Kidney (tissue), 14 donors: Measurements from ENCODE around the gene MBD4. TPM values are rescaled to one million over a fixed set of nuclear protein-coding genes. Genes with fewer than 3 reads are reported as not detected.
"Not testable (repeated sequence)": the region's sequence is repeated elsewhere in the genome, so short reads cannot be mapped to it uniquely, and the experiment has no call there.

Experiments
- DNase-seq, 5 donors: peaks; one replicate each; pipeline ENCODE4 v3.0.0-alpha.2; 2013 to 2020
- FAIRE-seq: peaks from 2 replicates; lab custom pipeline; 2012; peaks lifted over from hg19 to GRCh38; lab: Jason Lieb, UNC
- H3K27ac ChIP-seq, 2 donors: one replicate each; pipeline ENCODE4 v1.7.0; 2013; ENCODE audit warnings: low read depth in 2 of 2, low read length in 2 of 2, inconsistent platforms in 1 of 2
- H3K27me3 ChIP-seq: one replicate; pipeline ENCODE4 v1.7.1; 2013; ENCODE audit warnings: low read length, inconsistent platforms; ENCODE audit not compliant: control insufficient read depth, insufficient read depth
- H3K36me3 ChIP-seq, 3 donors: one replicate each; pipeline versions ENCODE4 v1.7.0 to v1.7.1; 2013; ENCODE audit warnings: low read length in 3 of 3, control low read depth in 1 of 3, inconsistent platforms in 1 of 3; ENCODE audit not compliant: insufficient read depth in 3 of 3, control insufficient read depth in 2 of 3
- H3K4me1 ChIP-seq, 3 donors: one replicate each; pipeline versions ENCODE4 v1.7.0 to v1.7.1; 2013; ENCODE audit warnings: low read length in 3 of 3, inconsistent platforms in 1 of 3, low read depth in 1 of 3; ENCODE audit not compliant: control insufficient read depth in 2 of 3, insufficient read depth in 2 of 3
- H3K4me3 ChIP-seq, 3 donors: one replicate each; pipeline versions ENCODE4 v1.7.0 to v1.8.1; 2013; ENCODE audit warnings: low read length in 3 of 3, control low read depth in 1 of 3, inconsistent platforms in 1 of 3
- H3K9ac ChIP-seq, 3 donors: one replicate each; pipeline versions ENCODE4 v1.7.0 to v1.7.1; 2013; ENCODE audit warnings: low read length in 3 of 3, control low read depth in 1 of 3, inconsistent platforms in 1 of 3
- H3K9me3 ChIP-seq, 3 donors: one replicate each; pipeline versions ENCODE4 v1.7.0 to v1.7.1; 2013; ENCODE audit warnings: low read length in 3 of 3, control low read depth in 1 of 3, inconsistent platforms in 1 of 3; ENCODE audit not compliant: control insufficient read depth in 2 of 3, insufficient read depth in 1 of 3
- intact Hi-C: fragments of 100-400 bp; cut with DNase I; formaldehyde crosslinking; loops from one replicate; pipeline ENCODE4 v1.11.1; 2022
- polyA plus RNA-seq: library from polyadenylated mRNA; stranded (reverse); fragments of 350-450 nt; fragmentation: Illumina TruSeq; extraction: RNeasy Lipid Tissue Mini Kit (QIAGEN cat#74804); gene quantifications from one replicate; pipeline ENCODE4 v1.2.3, GENCODE V29; 2014; ENCODE audit warnings: low read depth, low replicate concordance; ENCODE audit not compliant: insufficient read depth
- total RNA-seq: library from RNA; stranded (reverse); fragmentation: NEBNext Ultra II Directional; extraction: Animal tissue kit (Norgen Biotek cat#: 25700); gene quantifications from one replicate; pipeline ENCODE4 v1.2.1, GENCODE V29; 2021
- TF ChIP-seq, protein P1 (sequence below): IDR thresholded peaks from 3 replicates; pipeline ENCODE4 v1.5.1; 2012; ENCODE audit warnings: mild to moderate bottlenecking, moderate library complexity, borderline replicate concordance; ENCODE audit not compliant: insufficient read depth; ENCODE audit errors: extremely low read depth
- donor health status: control.
- donor health status: control.
- donor health status: control.
- donor health status: control.
- donor health status: control.
- donor health status: DM: yes; HTN: yes; CAD: no.
- donor health status: Normal renal cell carcinoma (clear cell type).

Gene MBD4
- total and polyA plus RNA-seq, 2 donors from 2014 or later: 25.4 to 35.1 TPM

DNA sequence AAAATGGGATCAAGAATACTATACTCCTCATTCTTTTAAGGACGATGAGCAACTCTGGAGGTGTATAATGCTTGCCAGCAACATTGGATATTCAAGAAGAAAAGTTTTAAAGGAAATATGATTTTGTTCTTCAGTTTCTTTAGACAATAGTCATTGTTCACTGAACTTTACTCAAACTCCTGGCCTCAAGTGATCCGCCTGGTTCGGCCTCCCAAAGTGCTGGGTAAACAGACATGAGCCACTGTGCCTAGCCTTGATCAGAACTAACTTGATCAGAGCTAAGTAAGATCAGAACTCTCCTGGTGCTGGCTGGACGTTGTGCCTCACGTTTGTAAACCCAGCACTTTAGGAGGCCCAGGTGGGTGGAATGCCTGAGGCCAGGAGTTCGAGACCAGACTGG, 23.9 kb downstream of the MBD4 start:
- intact Hi-C loops: no loop called here
- FAIRE-seq: no peak
- TF ChIP-seq, protein P1, sequence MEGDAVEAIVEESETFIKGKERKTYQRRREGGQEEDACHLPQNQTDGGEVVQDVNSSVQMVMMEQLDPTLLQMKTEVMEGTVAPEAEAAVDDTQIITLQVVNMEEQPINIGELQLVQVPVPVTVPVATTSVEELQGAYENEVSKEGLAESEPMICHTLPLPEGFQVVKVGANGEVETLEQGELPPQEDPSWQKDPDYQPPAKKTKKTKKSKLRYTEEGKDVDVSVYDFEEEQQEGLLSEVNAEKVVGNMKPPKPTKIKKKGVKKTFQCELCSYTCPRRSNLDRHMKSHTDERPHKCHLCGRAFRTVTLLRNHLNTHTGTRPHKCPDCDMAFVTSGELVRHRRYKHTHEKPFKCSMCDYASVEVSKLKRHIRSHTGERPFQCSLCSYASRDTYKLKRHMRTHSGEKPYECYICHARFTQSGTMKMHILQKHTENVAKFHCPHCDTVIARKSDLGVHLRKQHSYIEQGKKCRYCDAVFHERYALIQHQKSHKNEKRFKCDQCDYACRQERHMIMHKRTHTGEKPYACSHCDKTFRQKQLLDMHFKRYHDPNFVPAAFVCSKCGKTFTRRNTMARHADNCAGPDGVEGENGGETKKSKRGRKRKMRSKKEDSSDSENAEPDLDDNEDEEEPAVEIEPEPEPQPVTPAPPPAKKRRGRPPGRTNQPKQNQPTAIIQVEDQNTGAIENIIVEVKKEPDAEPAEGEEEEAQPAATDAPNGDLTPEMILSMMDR: no peak

DNA sequence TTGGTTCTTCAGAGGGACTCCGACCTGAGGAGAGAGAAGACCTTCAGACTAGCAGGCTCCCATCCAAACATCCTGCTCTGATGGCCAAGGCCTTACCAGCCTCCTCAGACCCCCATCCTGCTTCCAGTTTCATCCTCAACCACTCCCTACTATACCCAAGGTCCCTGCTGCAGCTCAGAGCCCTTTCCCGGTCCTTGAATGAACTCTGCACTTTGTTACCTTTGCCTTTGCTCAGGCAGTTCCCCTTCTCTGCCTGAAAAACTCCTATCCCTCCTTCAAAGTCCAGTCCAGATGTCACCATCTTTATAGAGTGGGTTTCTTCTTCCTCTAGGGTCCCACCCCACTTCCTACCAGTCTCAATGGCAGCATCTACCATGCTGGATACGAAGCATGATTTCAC, 24.4 kb downstream of the MBD4 start:
- DNase-seq: peak in 1 of 5 donors; percentile 13
- Histone ChIP-seq H3K27me3 (no peaks in the 10 kb centered on the region), H3K36me3 (no peaks in the 10 kb centered on the region), H3K4me1 (peaks cover 0 to 11% (median 10%) of the 10 kb centered on the region in 3 donors), H3K9me3 (no peaks in the 10 kb centered on the region), H3K4me3 (no peak overlapping the region), H3K9ac (no peak overlapping the region), H3K27ac (no peak overlapping the region)
- intact Hi-C loops: no loop called here
- no peak for FAIRE-seq
- TF ChIP-seq, protein P1: no peak

More for the DNA sequence above, 23.9 kb downstream of the MBD4 start:
- H3K9me3 ChIP-seq: no peaks in the 10 kb centered on the region
- peaks cover 0 to 11% (median 10%) of the 10 kb centered on the region in 3 donors for H3K4me1 ChIP-seq
- no peaks in the 10 kb centered on the region for H3K36me3 ChIP-seq
- no peak overlapping the region for H3K9ac ChIP-seq
- no peaks in the 10 kb centered on the region for H3K27me3 ChIP-seq
- peak in 1 of 5 donors; percentile 13 for DNase-seq
- no peak overlapping the region for H3K27ac ChIP-seq
- no peak overlapping the region for H3K4me3 ChIP-seq

DNA sequence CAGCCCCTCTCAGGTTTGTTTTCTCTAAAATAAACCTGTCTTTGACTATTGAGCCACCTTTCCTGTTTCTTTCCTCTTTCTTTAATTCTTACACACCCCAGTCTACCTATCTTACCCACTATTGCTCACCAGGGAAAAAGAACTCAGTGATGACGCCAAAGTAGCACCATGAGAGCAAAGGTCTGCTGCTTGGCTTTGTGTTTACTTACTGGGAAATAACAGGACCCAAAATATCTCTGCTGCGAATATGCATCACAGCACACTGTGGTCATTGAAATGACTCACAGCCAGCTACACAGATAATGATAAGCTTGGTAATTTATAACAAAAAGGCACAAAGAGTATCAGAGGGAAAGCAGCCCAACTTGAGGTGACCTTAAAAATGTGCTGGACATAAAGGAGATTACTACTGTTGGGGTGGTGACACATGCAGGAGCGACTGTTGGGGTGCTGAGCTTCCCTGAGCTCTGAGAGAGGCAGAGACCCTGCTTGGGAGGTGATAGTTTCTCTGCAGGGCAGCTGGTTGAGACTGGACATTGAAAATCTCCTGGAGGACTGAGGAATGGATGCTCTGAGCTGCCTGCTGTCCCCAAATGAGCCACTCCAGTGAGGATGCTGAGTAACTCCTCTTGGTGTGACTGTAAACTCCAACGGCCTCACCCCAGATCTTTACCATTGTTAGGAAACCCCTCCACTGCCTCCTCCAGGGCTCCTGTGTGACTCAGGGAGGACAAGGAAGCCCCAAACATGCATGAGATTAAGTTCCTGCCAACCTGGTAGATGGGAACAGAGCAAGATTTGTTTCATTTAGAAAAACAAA, 25.9 kb downstream of the MBD4 start:
- Histone ChIP-seq H3K27me3 (no peaks in the 10 kb centered on the region), H3K9ac (no peak overlapping the region), H3K4me3 (no peak overlapping the region), H3K4me1 (peaks cover 0 to 11% (median 10%) of the 10 kb centered on the region in 3 donors), H3K9me3 (no peaks in the 10 kb centered on the region), H3K27ac (peak overlapping the region; percentile 56 to 65), H3K36me3 (no peaks in the 10 kb centered on the region)
- TF ChIP-seq, protein P1: no peak
- FAIRE-seq (no peak), DNase-seq (no peak)
- intact Hi-C loops: no loop called here

DNA sequence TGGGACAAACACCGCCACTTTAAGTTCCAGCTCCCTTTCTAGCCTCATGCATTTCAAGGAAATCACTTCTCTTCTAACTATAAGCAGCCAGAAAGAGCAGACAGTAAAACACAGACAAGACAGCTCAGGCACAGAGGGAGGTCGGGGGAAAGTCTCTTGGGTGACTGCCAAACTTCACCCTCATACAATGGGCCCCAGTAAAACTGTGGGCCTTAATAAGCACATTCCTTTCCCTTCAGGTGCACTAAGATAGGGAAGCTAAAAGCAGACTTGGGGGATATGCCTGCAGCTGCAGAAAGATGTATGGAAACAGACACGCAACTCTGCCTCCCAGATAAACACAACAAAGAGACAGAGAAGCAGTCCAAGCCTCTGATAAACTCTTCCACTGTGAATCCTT, 26.5 kb downstream of the MBD4 start:
- H3K9ac ChIP-seq, H3K36me3 ChIP-seq, FAIRE-seq, H3K4me3 ChIP-seq, H3K27me3 ChIP-seq, DNase-seq, intact Hi-C loops, H3K9me3 ChIP-seq: not testable (repeated sequence)
- peak overlapping the region; percentile 5 to 13 for H3K27ac ChIP-seq
- H3K4me1 ChIP-seq: peaks cover 0 to 11% (median 8%) of the 10 kb centered on the region in 3 donors
